COLO668 (cell line): ENCODE measurements around the gene OSBPL1A.
A peak's percentile ranks its signal among the peaks of the same experiment; 100 is the strongest.
"Not testable (repeated sequence)": the region's sequence is repeated elsewhere in the genome, so short reads cannot be mapped to it uniquely, and the experiment has no call there.

ENCODE experiments used
- DNase-seq: peaks from one replicate; lab custom pipeline; 2025; ENCODE audit not compliant: unreplicated experiment; lab: John Stamatoyannopoulos, UW

The OSBPL1A gene

GRCh38 chr18:24398540-24398939 lies 916 bp upstream of the OSBPL1A start:
- no peak for DNase-seq

- DNase-seq = peak; percentile 80
Observed at GRCh38 chr18:24397131-24397693, 412 bp downstream of the OSBPL1A start.

- no peak for DNase-seq
Observed at GRCh38 chr18:24396082-24396633, 1.5 kb downstream of the OSBPL1A start.

- DNase-seq = no peak
Observed at GRCh38 chr18:24395049-24395795, 2.4 kb downstream of the OSBPL1A start.

GRCh38 chr18:24388957-24389356 lies 8.7 kb downstream of the OSBPL1A start:
- no peak for DNase-seq

- DNase-seq = no peak
Observed at GRCh38 chr18:24386681-24387080, 10.9 kb downstream of the OSBPL1A start.

- DNase-seq = no peak
Observed at GRCh38 chr18:24381126-24381525, 16.5 kb downstream of the OSBPL1A start.

- DNase-seq = no peak
Observed at GRCh38 chr18:24380163-24380747, 17.4 kb downstream of the OSBPL1A start.

- DNase-seq = no peak
Observed at GRCh38 chr18:24378598-24378997, 19.0 kb downstream of the OSBPL1A start.

GRCh38 chr18:24376531-24376930 lies 21.1 kb downstream of the OSBPL1A start:
- DNase-seq = not testable (repeated sequence)

GRCh38 chr18:24373328-24373727 lies 24.3 kb downstream of the OSBPL1A start:
- no peak for DNase-seq

GRCh38 chr18:24372279-24372872 lies 25.2 kb downstream of the OSBPL1A start:
- no peak for DNase-seq

- no peak for DNase-seq
Observed at GRCh38 chr18:24370120-24370519, 27.5 kb downstream of the OSBPL1A start.

GRCh38 chr18:24369426-24369825 lies 28.2 kb downstream of the OSBPL1A start:
- no peak for DNase-seq

- DNase-seq = no peak
Observed at GRCh38 chr18:24368749-24369148, 28.9 kb downstream of the OSBPL1A start.

GRCh38 chr18:24366328-24366727 lies 31.3 kb downstream of the OSBPL1A start:
- DNase-seq = no peak

- DNase-seq = no peak
Observed at GRCh38 chr18:24364177-24364576, 33.4 kb downstream of the OSBPL1A start.

- DNase-seq = no peak
Observed at GRCh38 chr18:24362757-24363156, 34.9 kb downstream of the OSBPL1A start.

- DNase-seq = not testable (repeated sequence)
Observed at GRCh38 chr18:24359787-24360530, 37.7 kb downstream of the OSBPL1A start.

- DNase-seq = no peak
Observed at GRCh38 chr18:24354278-24354677, 43.3 kb downstream of the OSBPL1A start.

GRCh38 chr18:24346254-24346653 lies 51.4 kb downstream of the OSBPL1A start:
- DNase-seq = no peak
